Rectal smooth muscle tissue (tissue), 1 donor: Measurements from ENCODE around the gene NEDD4.
"Not testable (repeated sequence)": the region's sequence is repeated elsewhere in the genome, so short reads cannot be mapped to it uniquely, and the experiment has no call there.

ENCODE experiments used
- H3K27ac ChIP-seq: one replicate; pipeline ENCODE4 v1.7.0; 2013; ENCODE audit warnings: low read depth, low read length, inconsistent platforms
- H3K27me3 ChIP-seq: one replicate; pipeline ENCODE4 v1.7.0; 2013; ENCODE audit warnings: low read length; ENCODE audit not compliant: control insufficient read depth, insufficient read depth
- H3K36me3 ChIP-seq: one replicate; pipeline ENCODE4 v1.7.0; 2013; ENCODE audit warnings: low read length; ENCODE audit not compliant: control insufficient read depth, insufficient read depth
- H3K4me1 ChIP-seq: one replicate; pipeline ENCODE4 v1.7.0; 2013; ENCODE audit warnings: low read length; ENCODE audit not compliant: control insufficient read depth, insufficient read depth
- H3K4me3 ChIP-seq: one replicate; pipeline ENCODE4 v1.7.0; 2013; ENCODE audit warnings: low read length
- H3K9ac ChIP-seq: one replicate; pipeline ENCODE4 v1.7.0; 2013; ENCODE audit warnings: low read length

Gene NEDD4

GRCh38 chr15:55861115-55861514 is 132.3 kb downstream of the NEDD4 start:
- Histone ChIP-seq H3K36me3 (peaks cover 2% of the 10 kb centered on the region), H3K27ac (no peak overlapping the region)

GRCh38 chr15:55860468-55860867 is 132.9 kb downstream of the NEDD4 start:
- no peak overlapping the region for H3K9ac ChIP-seq
- H3K4me3 ChIP-seq = no peak overlapping the region
- H3K27ac ChIP-seq = no peak overlapping the region
- no peaks in the 10 kb centered on the region for H3K27me3 ChIP-seq
- H3K4me1 ChIP-seq = no peaks in the 10 kb centered on the region
- H3K36me3 ChIP-seq = peaks cover 2% of the 10 kb centered on the region

More at GRCh38 chr15:55861115-55861514, 132.3 kb downstream of the NEDD4 start:
- Histone ChIP-seq H3K4me3 (no peak overlapping the region), H3K9ac (no peak overlapping the region), H3K4me1 (no peaks in the 10 kb centered on the region), H3K27me3 (no peaks in the 10 kb centered on the region)

- Histone ChIP-seq H3K4me1 (no peaks in the 10 kb centered on the region), H3K4me3 (no peak overlapping the region), H3K36me3 (peaks cover 2% of the 10 kb centered on the region), H3K27me3 (no peaks in the 10 kb centered on the region), H3K9ac (no peak overlapping the region), H3K27ac (no peak overlapping the region)
Measured at GRCh38 chr15:55859681-55860080, 133.7 kb downstream of the NEDD4 start.

- Histone ChIP-seq H3K4me3 (no peak overlapping the region), H3K27ac (no peak overlapping the region), H3K9ac (no peak overlapping the region), H3K4me1 (no peaks in the 10 kb centered on the region), H3K27me3 (no peaks in the 10 kb centered on the region), H3K36me3 (peaks cover 2% of the 10 kb centered on the region)
Measured at GRCh38 chr15:55858661-55859060, 134.8 kb downstream of the NEDD4 start.

GRCh38 chr15:55856506-55857164 is 136.8 kb downstream of the NEDD4 start:
- Histone ChIP-seq H3K9ac (no peak overlapping the region), H3K4me3 (no peak overlapping the region), H3K27me3 (no peaks in the 10 kb centered on the region), H3K36me3 (no peaks in the 10 kb centered on the region), H3K27ac (no peak overlapping the region), H3K4me1 (no peaks in the 10 kb centered on the region)

- Histone ChIP-seq H3K4me1 (no peaks in the 10 kb centered on the region), H3K27ac (no peak overlapping the region), H3K4me3 (no peak overlapping the region), H3K36me3 (no peaks in the 10 kb centered on the region), H3K9ac (no peak overlapping the region), H3K27me3 (no peaks in the 10 kb centered on the region)
Measured at GRCh38 chr15:55853134-55853533, 140.3 kb downstream of the NEDD4 start.

GRCh38 chr15:55846116-55846707 is 147.2 kb downstream of the NEDD4 start:
- Histone ChIP-seq H3K27me3 (no peaks in the 10 kb centered on the region), H3K4me1 (no peaks in the 10 kb centered on the region), H3K4me3 (no peak overlapping the region), H3K36me3 (peaks cover 2% of the 10 kb centered on the region), H3K27ac (no peak overlapping the region), H3K9ac (no peak overlapping the region)

GRCh38 chr15:55842897-55843296 is 150.5 kb downstream of the NEDD4 start:
- not testable (repeated sequence) for H3K9ac ChIP-seq, H3K4me1 ChIP-seq, H3K27ac ChIP-seq, H3K4me3 ChIP-seq, H3K36me3 ChIP-seq, H3K27me3 ChIP-seq

- H3K9ac ChIP-seq = no peak overlapping the region
- no peaks in the 10 kb centered on the region for H3K27me3 ChIP-seq
- no peaks in the 10 kb centered on the region for H3K36me3 ChIP-seq
- H3K4me3 ChIP-seq = no peak overlapping the region
- H3K4me1 ChIP-seq = no peaks in the 10 kb centered on the region
- no peak overlapping the region for H3K27ac ChIP-seq
Measured at GRCh38 chr15:55835866-55836265, 157.5 kb downstream of the NEDD4 start.

GRCh38 chr15:55834331-55834730 is 159.1 kb downstream of the NEDD4 start:
- peaks cover 5% of the 10 kb centered on the region for H3K36me3 ChIP-seq

GRCh38 chr15:55829826-55830225 is 163.6 kb downstream of the NEDD4 start:
- Histone ChIP-seq H3K27me3 (no peaks in the 10 kb centered on the region), H3K4me3 (no peak overlapping the region), H3K27ac (no peak overlapping the region), H3K36me3 (peaks cover 5% of the 10 kb centered on the region), H3K4me1 (no peaks in the 10 kb centered on the region), H3K9ac (no peak overlapping the region)

More at GRCh38 chr15:55834331-55834730, 159.1 kb downstream of the NEDD4 start:
- H3K27ac ChIP-seq = no peak overlapping the region
- no peak overlapping the region for H3K4me3 ChIP-seq
- no peaks in the 10 kb centered on the region for H3K27me3 ChIP-seq
- no peak overlapping the region for H3K9ac ChIP-seq
- H3K4me1 ChIP-seq = no peaks in the 10 kb centered on the region

GRCh38 chr15:55827955-55828354 is 165.5 kb downstream of the NEDD4 start:
- H3K27ac ChIP-seq = no peak overlapping the region
- H3K27me3 ChIP-seq = no peaks in the 10 kb centered on the region
- peaks cover 10% of the 10 kb centered on the region for H3K4me1 ChIP-seq
- H3K36me3 ChIP-seq = peaks cover 5% of the 10 kb centered on the region
- no peak overlapping the region for H3K9ac ChIP-seq
- H3K4me3 ChIP-seq = no peak overlapping the region

- H3K9ac ChIP-seq = no peak overlapping the region
- no peak overlapping the region for H3K27ac ChIP-seq
- no peak overlapping the region for H3K4me3 ChIP-seq
- H3K27me3 ChIP-seq = no peaks in the 10 kb centered on the region
- peaks cover 11% of the 10 kb centered on the region for H3K4me1 ChIP-seq
- peaks cover 5% of the 10 kb centered on the region for H3K36me3 ChIP-seq
Measured at GRCh38 chr15:55827204-55827603, 166.2 kb downstream of the NEDD4 start.
